Measurements from ENCODE around the gene KIFC3.

DNA sequence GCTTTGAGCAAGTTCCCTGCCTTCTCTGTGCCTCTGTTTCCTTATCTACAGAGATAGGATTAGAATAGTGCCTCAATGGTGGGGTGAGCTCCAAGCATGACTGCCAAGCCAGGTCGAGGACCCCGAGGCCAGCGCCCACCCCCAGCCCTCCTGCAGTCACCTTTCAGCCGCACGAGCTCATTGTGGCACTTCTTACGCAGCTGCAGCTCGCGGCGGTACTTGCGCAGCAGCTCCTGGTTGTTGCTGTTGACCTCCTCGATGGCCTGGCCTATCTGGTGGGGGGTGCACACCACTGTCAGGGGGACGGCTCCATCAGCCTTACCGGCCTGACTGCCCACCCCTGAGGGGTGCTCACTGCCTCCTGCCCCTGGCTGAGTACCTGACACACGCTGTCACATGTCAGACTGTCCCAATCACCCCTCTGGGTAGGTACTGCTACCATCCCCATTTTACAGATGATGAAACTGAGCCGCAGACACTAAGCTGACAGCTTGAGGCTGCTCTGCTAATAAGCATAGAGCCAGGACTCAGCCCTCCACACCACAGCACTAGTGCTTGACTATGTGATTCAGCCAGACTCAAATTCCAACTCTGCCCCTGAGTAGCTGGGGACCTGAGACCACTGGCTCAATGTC, 35.5 kb downstream of the KIFC3 start:
- TF ChIP-seq, protein P1, sequence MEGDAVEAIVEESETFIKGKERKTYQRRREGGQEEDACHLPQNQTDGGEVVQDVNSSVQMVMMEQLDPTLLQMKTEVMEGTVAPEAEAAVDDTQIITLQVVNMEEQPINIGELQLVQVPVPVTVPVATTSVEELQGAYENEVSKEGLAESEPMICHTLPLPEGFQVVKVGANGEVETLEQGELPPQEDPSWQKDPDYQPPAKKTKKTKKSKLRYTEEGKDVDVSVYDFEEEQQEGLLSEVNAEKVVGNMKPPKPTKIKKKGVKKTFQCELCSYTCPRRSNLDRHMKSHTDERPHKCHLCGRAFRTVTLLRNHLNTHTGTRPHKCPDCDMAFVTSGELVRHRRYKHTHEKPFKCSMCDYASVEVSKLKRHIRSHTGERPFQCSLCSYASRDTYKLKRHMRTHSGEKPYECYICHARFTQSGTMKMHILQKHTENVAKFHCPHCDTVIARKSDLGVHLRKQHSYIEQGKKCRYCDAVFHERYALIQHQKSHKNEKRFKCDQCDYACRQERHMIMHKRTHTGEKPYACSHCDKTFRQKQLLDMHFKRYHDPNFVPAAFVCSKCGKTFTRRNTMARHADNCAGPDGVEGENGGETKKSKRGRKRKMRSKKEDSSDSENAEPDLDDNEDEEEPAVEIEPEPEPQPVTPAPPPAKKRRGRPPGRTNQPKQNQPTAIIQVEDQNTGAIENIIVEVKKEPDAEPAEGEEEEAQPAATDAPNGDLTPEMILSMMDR (IDR thresholded peaks at IDR 0.05): no peak
- TF ChIP-seq EP300 (IDR thresholded peaks at IDR 0.05) (no peak), POLR2AphosphoS5 (IDR thresholded peaks at IDR 0.05) (no peak), POLR2A (IDR thresholded peaks at IDR 0.05) (no peak)
